ENCODE data around the gene UBQLN1.
A peak's percentile ranks its signal among the peaks of the same experiment; 100 is the strongest.

Gene UBQLN1

GRCh38 chr9:83675466-83675865 lies 32.3 kb downstream of the UBQLN1 start:
- 0 out of 2 replicates have a peak overlapping the region, but pooled peaks have one; percentile 25 for H3K27ac ChIP-seq
- no peak for TF ChIP-seq POLR2AphosphoS5 (IDR thresholded peaks at IDR 0.05; ENCODE audit: borderline replicate concordance, low read depth, low read length)
- no peak for TF ChIP-seq FOXP2 (optimal IDR thresholded peaks at IDR 0.05; ENCODE audit: control extremely low read depth, extremely low read length, insufficient read depth)
- TF ChIP-seq EZH2 (IDR thresholded peaks at IDR 0.05), result no peak
- no peak for DNase-seq (ENCODE audit: low read depth, low spot score)
- peaks cover 88% of the 10 kb centered on the region for H3K36me3 ChIP-seq (ENCODE audit: insufficient read depth, low read length)
- no peaks in the 10 kb centered on the region for H3K9me3 ChIP-seq (ENCODE audit: low read depth, low read length)
- no peak overlapping the region for H3K4me3 ChIP-seq
- H3K9ac ChIP-seq (ENCODE audit: insufficient read length), result no peak overlapping the region

GRCh38 chr9:83671451-83671850 lies 36.3 kb downstream of the UBQLN1 start:
- peaks cover 76% of the 10 kb centered on the region for H3K36me3 ChIP-seq (ENCODE audit: insufficient read depth, low read length)
- TF ChIP-seq POLR2AphosphoS5 (IDR thresholded peaks at IDR 0.05; ENCODE audit: borderline replicate concordance, low read depth, low read length) (no peak), EZH2 (IDR thresholded peaks at IDR 0.05) (no peak), FOXP2 (optimal IDR thresholded peaks at IDR 0.05; ENCODE audit: control extremely low read depth, extremely low read length, insufficient read depth) (no peak)
- H3K4me3 ChIP-seq, result no peak overlapping the region
- H3K27ac ChIP-seq, result no peak overlapping the region
- no peak for DNase-seq (ENCODE audit: low read depth, low spot score)
- no peaks in the 10 kb centered on the region for H3K9me3 ChIP-seq (ENCODE audit: low read depth, low read length)
- no peak overlapping the region for H3K9ac ChIP-seq (ENCODE audit: insufficient read length)

GRCh38 chr9:83670381-83670780 lies 37.4 kb downstream of the UBQLN1 start:
- H3K9ac ChIP-seq (ENCODE audit: insufficient read length), result no peak overlapping the region
- peak overlapping the region; percentile 27; the same call in 1 of the 2 replicates for H3K27ac ChIP-seq
- no peak overlapping the region for H3K4me3 ChIP-seq
- H3K9me3 ChIP-seq (ENCODE audit: low read depth, low read length), result no peaks in the 10 kb centered on the region
- H3K36me3 ChIP-seq (ENCODE audit: insufficient read depth, low read length), result peaks cover 75% of the 10 kb centered on the region
- TF ChIP-seq FOXP2 (optimal IDR thresholded peaks at IDR 0.05; ENCODE audit: control extremely low read depth, extremely low read length, insufficient read depth) (no peak), EZH2 (IDR thresholded peaks at IDR 0.05) (no peak), POLR2AphosphoS5 (IDR thresholded peaks at IDR 0.05; ENCODE audit: borderline replicate concordance, low read depth, low read length) (no peak)
- DNase-seq (ENCODE audit: low read depth, low spot score), result no peak

- Histone ChIP-seq H3K36me3 (ENCODE audit: insufficient read depth, low read length) (peaks cover 71% of the 10 kb centered on the region), H3K9ac (ENCODE audit: insufficient read length) (no peak overlapping the region), H3K4me3 (no peak overlapping the region), H3K9me3 (ENCODE audit: low read depth, low read length) (no peaks in the 10 kb centered on the region), H3K27ac (0 out of 2 replicates have a peak overlapping the region, but pooled peaks have one; percentile 27)
- no peak for DNase-seq (ENCODE audit: low read depth, low spot score)
- TF ChIP-seq FOXP2 (optimal IDR thresholded peaks at IDR 0.05; ENCODE audit: control extremely low read depth, extremely low read length, insufficient read depth), result no peak
- TF ChIP-seq POLR2AphosphoS5 (IDR thresholded peaks at IDR 0.05; ENCODE audit: borderline replicate concordance, low read depth, low read length), result no peak
- no peak for TF ChIP-seq EZH2 (IDR thresholded peaks at IDR 0.05)
These were observed 38.7 kb downstream of the UBQLN1 start for GRCh38 chr9:83669067-83669466.

- DNase-seq (ENCODE audit: low read depth, low spot score), result no peak
- TF ChIP-seq FOXP2 (optimal IDR thresholded peaks at IDR 0.05; ENCODE audit: control extremely low read depth, extremely low read length, insufficient read depth) (no peak), EZH2 (IDR thresholded peaks at IDR 0.05) (no peak), POLR2AphosphoS5 (IDR thresholded peaks at IDR 0.05; ENCODE audit: borderline replicate concordance, low read depth, low read length) (no peak; the same call in 1 of the 2 replicates)
- H3K36me3 ChIP-seq (ENCODE audit: insufficient read depth, low read length), result peaks cover 75% of the 10 kb centered on the region
- no peak overlapping the region for H3K9ac ChIP-seq (ENCODE audit: insufficient read length)
- no peak overlapping the region; the same call in 1 of the 2 replicates for H3K4me3 ChIP-seq
- H3K27ac ChIP-seq, result peak overlapping the region; percentile 11; the same call in 1 of the 2 replicates
- H3K9me3 ChIP-seq (ENCODE audit: low read depth, low read length), result no peaks in the 10 kb centered on the region
These were observed 42.1 kb downstream of the UBQLN1 start for GRCh38 chr9:83665580-83666200.

GRCh38 chr9:83662933-83663332 lies 44.8 kb downstream of the UBQLN1 start:
- no peak overlapping the region for H3K9ac ChIP-seq (ENCODE audit: insufficient read length)

GRCh38 chr9:83656952-83657351 lies 50.8 kb downstream of the UBQLN1 start:
- Histone ChIP-seq H3K4me3 (no peak overlapping the region), H3K9me3 (ENCODE audit: low read depth, low read length) (no peaks in the 10 kb centered on the region), H3K27ac (no peak overlapping the region), H3K9ac (ENCODE audit: insufficient read length) (no peak overlapping the region), H3K36me3 (ENCODE audit: insufficient read depth, low read length) (peaks cover 97% of the 10 kb centered on the region)
- DNase-seq (ENCODE audit: low read depth, low spot score), result no peak
- no peak for TF ChIP-seq FOXP2 (optimal IDR thresholded peaks at IDR 0.05; ENCODE audit: control extremely low read depth, extremely low read length, insufficient read depth)
- TF ChIP-seq EZH2 (IDR thresholded peaks at IDR 0.05), result no peak
- TF ChIP-seq POLR2AphosphoS5 (IDR thresholded peaks at IDR 0.05; ENCODE audit: borderline replicate concordance, low read depth, low read length), result no peak

More at GRCh38 chr9:83662933-83663332, 44.8 kb downstream of the UBQLN1 start:
- Histone ChIP-seq H3K27ac (no peak overlapping the region), H3K9me3 (ENCODE audit: low read depth, low read length) (no peaks in the 10 kb centered on the region), H3K4me3 (no peak overlapping the region), H3K36me3 (ENCODE audit: insufficient read depth, low read length) (peaks cover 82% of the 10 kb centered on the region)
- no peak for DNase-seq (ENCODE audit: low read depth, low spot score)
- TF ChIP-seq FOXP2 (optimal IDR thresholded peaks at IDR 0.05; ENCODE audit: control extremely low read depth, extremely low read length, insufficient read depth) (no peak), POLR2AphosphoS5 (IDR thresholded peaks at IDR 0.05; ENCODE audit: borderline replicate concordance, low read depth, low read length) (no peak), EZH2 (IDR thresholded peaks at IDR 0.05) (no peak)

- Histone ChIP-seq H3K9ac (ENCODE audit: insufficient read length) (no peak overlapping the region), H3K36me3 (ENCODE audit: insufficient read depth, low read length) (peaks cover 97% of the 10 kb centered on the region), H3K4me3 (no peak overlapping the region), H3K27ac (no peak overlapping the region), H3K9me3 (ENCODE audit: low read depth, low read length) (no peaks in the 10 kb centered on the region)
- DNase-seq (ENCODE audit: low read depth, low spot score), result no peak
- TF ChIP-seq EZH2 (IDR thresholded peaks at IDR 0.05), result no peak
- no peak for TF ChIP-seq POLR2AphosphoS5 (IDR thresholded peaks at IDR 0.05; ENCODE audit: borderline replicate concordance, low read depth, low read length)
- no peak for TF ChIP-seq FOXP2 (optimal IDR thresholded peaks at IDR 0.05; ENCODE audit: control extremely low read depth, extremely low read length, insufficient read depth)
These were observed 51.6 kb downstream of the UBQLN1 start for GRCh38 chr9:83656032-83656680.
